Measurements from ENCODE around the gene INTS1. TPM values are rescaled to one million over a fixed set of nuclear protein-coding genes. Genes with fewer than 3 reads are reported as not detected.

The INTS1 gene
- total and polyA plus RNA-seq, 7 donors: 16.2 to 78.3 (median 22.9) TPM

- Histone ChIP-seq H3K4me3 (no peak overlapping the region), H3K36me3 (peaks cover 16 to 100% (median 55%) of the 10 kb centered on the region in 4 donors), H3K27ac (no peak overlapping the region), H3K9me3 (no peaks in the 10 kb centered on the region), H3K27me3 (no peaks in the 10 kb centered on the region), H3K4me1 (peaks cover 0 to 1% (median under 1%) of the 10 kb centered on the region in 4 donors)
- no peak for TF ChIP-seq POLR2AphosphoS5 (IDR thresholded peaks at IDR 0.05)
- TF ChIP-seq, protein P1, sequence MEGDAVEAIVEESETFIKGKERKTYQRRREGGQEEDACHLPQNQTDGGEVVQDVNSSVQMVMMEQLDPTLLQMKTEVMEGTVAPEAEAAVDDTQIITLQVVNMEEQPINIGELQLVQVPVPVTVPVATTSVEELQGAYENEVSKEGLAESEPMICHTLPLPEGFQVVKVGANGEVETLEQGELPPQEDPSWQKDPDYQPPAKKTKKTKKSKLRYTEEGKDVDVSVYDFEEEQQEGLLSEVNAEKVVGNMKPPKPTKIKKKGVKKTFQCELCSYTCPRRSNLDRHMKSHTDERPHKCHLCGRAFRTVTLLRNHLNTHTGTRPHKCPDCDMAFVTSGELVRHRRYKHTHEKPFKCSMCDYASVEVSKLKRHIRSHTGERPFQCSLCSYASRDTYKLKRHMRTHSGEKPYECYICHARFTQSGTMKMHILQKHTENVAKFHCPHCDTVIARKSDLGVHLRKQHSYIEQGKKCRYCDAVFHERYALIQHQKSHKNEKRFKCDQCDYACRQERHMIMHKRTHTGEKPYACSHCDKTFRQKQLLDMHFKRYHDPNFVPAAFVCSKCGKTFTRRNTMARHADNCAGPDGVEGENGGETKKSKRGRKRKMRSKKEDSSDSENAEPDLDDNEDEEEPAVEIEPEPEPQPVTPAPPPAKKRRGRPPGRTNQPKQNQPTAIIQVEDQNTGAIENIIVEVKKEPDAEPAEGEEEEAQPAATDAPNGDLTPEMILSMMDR (IDR thresholded peaks at IDR 0.05): no peak
- no peak for TF ChIP-seq POLR2A (IDR thresholded peaks at IDR 0.05)
- TF ChIP-seq EP300 (IDR thresholded peaks at IDR 0.05): no peak
- WGBS, 2 donors: 88 to 90% methylated on average over 24 of the region's 24 CpGs
- intact Hi-C loops (cut with DNase I): no loop called here
- no peak for DNase-seq
These were observed 24.9 kb downstream of the INTS1 start for GRCh38 chr7:1479287-1479686.

- intact Hi-C loops (cut with DNase I): no loop called here
These were observed 25.7 kb downstream of the INTS1 start for GRCh38 chr7:1478480-1478879.

GRCh38 chr7:1476859-1477258 lies 27.3 kb downstream of the INTS1 start:
- H3K27me3 ChIP-seq: no peaks in the 10 kb centered on the region
- H3K9me3 ChIP-seq: no peaks in the 10 kb centered on the region
- peaks cover 0 to 10% (median 5%) of the 10 kb centered on the region in 4 donors for H3K4me1 ChIP-seq
- peaks cover 21 to 98% (median 52%) of the 10 kb centered on the region in 4 donors for H3K36me3 ChIP-seq
- no peak for DNase-seq
- H3K27ac ChIP-seq: no peak overlapping the region
- intact Hi-C loops (cut with DNase I): no loop called here
- WGBS, 2 donors: 72 to 87% methylated on average over 15 of the region's 15 CpGs
- TF ChIP-seq POLR2A (IDR thresholded peaks at IDR 0.05) (no peak), POLR2AphosphoS5 (IDR thresholded peaks at IDR 0.05) (no peak), EP300 (IDR thresholded peaks at IDR 0.05) (no peak)
- TF ChIP-seq, protein P1 (IDR thresholded peaks at IDR 0.05): no peak
- no peak overlapping the region for H3K4me3 ChIP-seq

More at GRCh38 chr7:1478480-1478879, 25.7 kb downstream of the INTS1 start:
- Histone ChIP-seq H3K9me3 (no peaks in the 10 kb centered on the region), H3K4me1 (peaks cover 0 to 10% (median 5%) of the 10 kb centered on the region in 4 donors), H3K36me3 (peaks cover 10 to 98% (median 50%) of the 10 kb centered on the region in 4 donors), H3K4me3 (no peak overlapping the region), H3K27ac (no peak overlapping the region), H3K27me3 (no peaks in the 10 kb centered on the region)
- WGBS, 2 donors: 91 to 96% methylated on average over 19 of the region's 19 CpGs
- DNase-seq: no peak
- TF ChIP-seq POLR2A (IDR thresholded peaks at IDR 0.05) (no peak), EP300 (IDR thresholded peaks at IDR 0.05) (no peak)

DNA sequence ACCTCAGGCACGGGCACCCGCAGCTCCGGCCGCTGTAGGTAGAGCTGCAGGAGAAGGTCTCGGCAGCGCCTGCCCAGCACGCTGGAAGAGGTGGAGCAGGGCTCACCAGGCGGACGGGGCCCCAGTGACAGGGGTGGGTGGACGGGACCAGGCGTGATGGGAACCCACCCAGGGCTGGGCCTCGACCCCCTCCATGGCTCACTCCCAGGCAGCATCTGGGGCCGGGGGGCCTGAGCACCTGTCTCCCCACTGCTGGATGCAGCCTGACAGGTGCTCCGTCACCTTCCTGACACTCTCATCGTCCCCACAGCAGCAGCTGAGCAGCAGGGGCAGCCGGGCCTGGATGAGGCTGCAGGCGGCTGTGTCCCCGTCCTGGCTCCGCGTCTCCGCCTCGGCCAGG lies 28.2 kb downstream of the INTS1 start:
- peaks cover 0 to 10% (median 5%) of the 10 kb centered on the region in 4 donors for H3K4me1 ChIP-seq
- DNase-seq: no peak
- H3K36me3 ChIP-seq: peaks cover 21 to 98% (median 53%) of the 10 kb centered on the region in 4 donors
- no peak overlapping the region for H3K27ac ChIP-seq
- TF ChIP-seq, protein P1 (IDR thresholded peaks at IDR 0.05): no peak
- TF ChIP-seq EP300 (IDR thresholded peaks at IDR 0.05) (no peak), POLR2AphosphoS5 (IDR thresholded peaks at IDR 0.05) (no peak), POLR2A (IDR thresholded peaks at IDR 0.05) (no peak)
- no peaks in the 10 kb centered on the region for H3K9me3 ChIP-seq
- no peak overlapping the region for H3K4me3 ChIP-seq
- intact Hi-C loops (cut with DNase I): no loop called here
- no peaks in the 10 kb centered on the region for H3K27me3 ChIP-seq
- 96 to 97% methylated on average over 22 of the region's 22 CpGs for WGBS, 2 donors

DNA sequence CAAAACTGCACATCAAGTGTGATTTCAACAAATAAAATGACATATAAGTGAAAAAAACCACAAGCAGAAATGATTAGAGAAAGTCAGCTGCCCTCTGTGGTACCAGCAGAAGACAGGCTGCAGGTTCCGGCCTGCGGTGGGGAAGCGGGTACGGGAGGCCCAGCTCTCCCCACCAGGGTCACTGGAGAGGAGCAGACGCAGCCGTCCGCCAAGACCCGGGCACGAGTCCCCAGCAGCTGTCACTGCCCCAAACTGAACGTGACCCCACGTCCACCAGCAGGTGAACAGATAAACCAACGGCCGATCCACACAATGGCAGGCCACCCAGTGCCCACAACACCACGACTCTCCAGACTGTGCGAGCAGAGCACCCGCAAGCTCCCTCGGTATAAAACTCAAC lies 28.8 kb downstream of the INTS1 start:
- Histone ChIP-seq H3K4me3 (no peak overlapping the region), H3K27ac (no peak overlapping the region), H3K27me3 (no peaks in the 10 kb centered on the region), H3K4me1 (peaks cover 0 to 10% (median 5%) of the 10 kb centered on the region in 4 donors), H3K9me3 (no peaks in the 10 kb centered on the region), H3K36me3 (peaks cover 27 to 98% (median 56%) of the 10 kb centered on the region in 4 donors)
- no peak for DNase-seq
- TF ChIP-seq, protein P1 (IDR thresholded peaks at IDR 0.05): no peak
- TF ChIP-seq EP300 (IDR thresholded peaks at IDR 0.05): no peak
- no peak for TF ChIP-seq POLR2A (IDR thresholded peaks at IDR 0.05)
- no peak for TF ChIP-seq POLR2AphosphoS5 (IDR thresholded peaks at IDR 0.05)
- WGBS, 2 donors: 95 to 96% methylated on average over 17 of the region's 17 CpGs
- intact Hi-C loops (cut with DNase I): no loop called here

Measured in sigmoid colon (tissue), 7 donors.